IMR-90 (cell line): Measurements from ENCODE around the gene STX1B. TPM values are rescaled to one million over a fixed set of nuclear protein-coding genes. Genes with fewer than 3 reads are reported as not detected.

ENCODE experiments used
- ATAC-seq: fragments of 200-7000 bp; cut with Tn5 transposase; 2 replicates; pipeline ENCODE4 v1.9.1; 2020; ENCODE audit warnings: low read depth, mild to moderate bottlenecking, moderate library complexity
- BruUV-seq: library from RNA; stranded (reverse); fragments of 400-500 nt; replicated peaks from 2 replicates; lab custom pipeline; 2021; lab: Mats Ljungman, UMichigan
- CTCF ChIA-PET: fragments of 300-600 bp; formaldehyde crosslinking; extraction: SDS; loops from one replicate; lab custom pipeline; 2021; ENCODE audit warnings: antibody characterized with exemption; lab: Yijun Ruan, JAX
- POLR2A ChIA-PET: fragments of 300-600 bp; sonication (Branson Sonifier 250); formaldehyde crosslinking; loops from one replicate; lab custom pipeline; 2022; ENCODE audit warnings: antibody characterized with exemption; ENCODE audit not compliant: unreplicated experiment; lab: Charles Lee
- DNase-seq: peaks from one replicate; pipeline ENCODE4 v3.0.0; 2013
- H2AFZ ChIP-seq: replicated peaks from 2 replicates; pipeline ENCODE3; 2013; ENCODE audit warnings: low read length, mild to moderate bottlenecking; ENCODE audit not compliant: poor library complexity
- H2AK5ac ChIP-seq: 2 replicates; pipeline ENCODE4 v1.6.1; 2013; ENCODE audit warnings: low read depth, low read length, inconsistent platforms
- H2AK9ac ChIP-seq: replicated peaks from 2 replicates; pipeline ENCODE3; 2013; ENCODE audit warnings: mild to moderate bottlenecking, low read depth, low read length, moderate library complexity; ENCODE audit not compliant: poor library complexity
- H2BK120ac ChIP-seq: 2 replicates; pipeline ENCODE4 v1.6.1; 2013; ENCODE audit warnings: low read depth, low read length, inconsistent platforms
- H2BK15ac ChIP-seq: 3 replicates; pipeline ENCODE4 v1.6.1; 2013; ENCODE audit warnings: low read depth, low read length, inconsistent platforms
- H2BK20ac ChIP-seq: 2 replicates; pipeline ENCODE4 v1.6.1; 2013; ENCODE audit warnings: low read depth, mild to moderate bottlenecking, inconsistent platforms, low read length, moderate library complexity
- H2BK5ac ChIP-seq: 2 replicates; pipeline ENCODE4 v1.6.1; 2013; ENCODE audit warnings: mild to moderate bottlenecking, low read depth, low read length, inconsistent platforms; ENCODE audit not compliant: poor library complexity, severe bottlenecking
- H3K14ac ChIP-seq: replicated peaks from 2 replicates; pipeline ENCODE4 v1.6.1; 2013; ENCODE audit warnings: low read depth, low read length, inconsistent platforms
- H3K18ac ChIP-seq: 2 replicates; pipeline ENCODE4 v1.6.1; 2013; ENCODE audit warnings: low read depth, low read length, control low read depth
- H3K23ac ChIP-seq: 2 replicates; pipeline ENCODE4 v1.6.1; 2013; ENCODE audit warnings: low read depth, low read length, inconsistent platforms
- H3K27ac ChIP-seq: 2 replicates; pipeline ENCODE4 v1.5.1; 2013; ENCODE audit warnings: mild to moderate bottlenecking, control low read depth, low read length; ENCODE audit not compliant: insufficient read depth
- H3K27me3 ChIP-seq: 2 replicates; pipeline ENCODE4 v1.6.1; 2013; ENCODE audit warnings: low read length; ENCODE audit not compliant: control insufficient read depth, insufficient read depth
- H3K36me3 ChIP-seq: 2 replicates; pipeline ENCODE4 v1.6.1; 2013; ENCODE audit warnings: low read length, mixed read lengths; ENCODE audit not compliant: control insufficient read depth, insufficient read depth
- H3K4ac ChIP-seq: 2 replicates; pipeline ENCODE4 v1.6.1; 2013; ENCODE audit warnings: low read depth, low read length, inconsistent platforms
- H3K4me1 ChIP-seq: 2 replicates; pipeline ENCODE4 v1.6.1; 2013; ENCODE audit warnings: low read length, mixed read lengths; ENCODE audit not compliant: control insufficient read depth, insufficient read depth
- H3K4me2 ChIP-seq: 2 replicates; pipeline ENCODE4 v1.6.1; 2013; ENCODE audit warnings: low read depth, mild to moderate bottlenecking, control low read depth, low read length, moderate library complexity
- H3K4me3 ChIP-seq: 2 replicates; pipeline ENCODE4 v1.5.1; 2013; ENCODE audit warnings: low read depth, mild to moderate bottlenecking, control low read depth, low read length, moderate library complexity; ENCODE audit not compliant: insufficient read depth
- H3K56ac ChIP-seq: 2 replicates; pipeline ENCODE4 v1.6.1; 2013; ENCODE audit warnings: low read length, inconsistent platforms; ENCODE audit not compliant: insufficient read depth; ENCODE audit errors: extremely low read depth
- H3K79me1 ChIP-seq, 2 experiments: 2 replicates each; pipeline ENCODE4 v1.6.1; 2013; ENCODE audit warnings: low read length in 2 of 2, inconsistent platforms in 1 of 2, low read depth in 1 of 2
- H3K9ac ChIP-seq: 2 replicates; pipeline ENCODE4 v1.6.1; 2013; ENCODE audit warnings: low read depth, low read length, control low read depth
- H3K9me1 ChIP-seq: 2 replicates; pipeline ENCODE4 v1.6.1; 2013; ENCODE audit warnings: low read length, inconsistent platforms; ENCODE audit not compliant: insufficient read depth
- H3K9me3 ChIP-seq: 2 replicates; pipeline ENCODE4 v1.6.1; 2013; ENCODE audit warnings: low read length; ENCODE audit not compliant: control insufficient read depth, insufficient read depth
- H4K20me1 ChIP-seq: 2 replicates; pipeline ENCODE4 v1.6.1; 2013; ENCODE audit warnings: low read length, inconsistent platforms; ENCODE audit not compliant: insufficient read depth
- H4K5ac ChIP-seq: 2 replicates; pipeline ENCODE4 v1.6.1; 2013; ENCODE audit warnings: mild to moderate bottlenecking, low read depth, low read length, control low read depth
- H4K8ac ChIP-seq, 2 experiments: 2 replicates each; pipeline ENCODE4 v1.6.1; 2013; ENCODE audit warnings: low read depth in 2 of 2, low read length in 2 of 2, control low read depth in 1 of 2, inconsistent platforms in 1 of 2
- H4K91ac ChIP-seq: 2 replicates; pipeline ENCODE4 v1.6.1; 2013; ENCODE audit warnings: low read depth, low read length, inconsistent platforms; ENCODE audit not compliant: insufficient read depth
- BHLHE40 ChIP-seq: fragments of 150-350 bp; IDR thresholded peaks from 2 replicates; pipeline ENCODE4 v1.6.1; 2016; ENCODE audit warnings: mild to moderate bottlenecking, low read depth, low read length
- CEBPB ChIP-seq: IDR thresholded peaks from 2 replicates; pipeline ENCODE4 v1.6.1; 2012; ENCODE audit warnings: low read depth, low read length, improper control_type of control experiment
- CHD1 ChIP-seq: IDR thresholded peaks from 2 replicates; pipeline ENCODE4 v1.6.1; 2012; ENCODE audit warnings: low read depth, low read length, improper control_type of control experiment
- ELK1 ChIP-seq: fragments of 150-350 bp; IDR thresholded peaks from 2 replicates; pipeline ENCODE4 v1.6.1; 2016; ENCODE audit warnings: low read depth, mild to moderate bottlenecking, low read length, moderate library complexity, borderline replicate concordance
- FOS ChIP-seq: fragments of 150-350 bp; IDR thresholded peaks from 2 replicates; pipeline ENCODE4 v1.6.1; 2016; ENCODE audit warnings: low read depth, low read length
- MAFK ChIP-seq: IDR thresholded peaks from 2 replicates; pipeline ENCODE4 v1.6.1; 2012; ENCODE audit warnings: low read depth, low read length, improper control_type of control experiment
- MAZ ChIP-seq: IDR thresholded peaks from 2 replicates; pipeline ENCODE4 v1.6.1; 2012; ENCODE audit warnings: low read depth, mild to moderate bottlenecking, low read length, improper control_type of control experiment, moderate library complexity, borderline replicate concordance
- MXI1 ChIP-seq: IDR thresholded peaks from 2 replicates; pipeline ENCODE4 v1.6.1; 2012; ENCODE audit warnings: low read depth, mild to moderate bottlenecking, low read length, moderate library complexity, borderline replicate concordance
- NFE2L2 ChIP-seq: fragments of 150-350 bp; IDR thresholded peaks from 2 replicates; pipeline ENCODE4 v1.6.1; 2016; ENCODE audit warnings: low read depth, mild to moderate bottlenecking, low read length
- POLR2A ChIP-seq: IDR thresholded peaks from 2 replicates; pipeline ENCODE4 v1.6.1; 2012; ENCODE audit warnings: mild to moderate bottlenecking, low read depth, low read length
- RAD21 ChIP-seq: IDR thresholded peaks from 2 replicates; pipeline ENCODE4 v1.6.1; 2012; ENCODE audit warnings: low read length, improper control_type of control experiment
- RCOR1 ChIP-seq: IDR thresholded peaks from 2 replicates; pipeline ENCODE4 v1.6.1; 2012; ENCODE audit warnings: mild to moderate bottlenecking, low read length, improper control_type of control experiment; ENCODE audit not compliant: insufficient replicate concordance
- RFX5 ChIP-seq: IDR thresholded peaks from 2 replicates; pipeline ENCODE4 v1.8.0; 2012; ENCODE audit warnings: low read depth, mild to moderate bottlenecking, low read length, moderate library complexity
- SMC3 ChIP-seq: fragments of 150-350 bp; IDR thresholded peaks from 2 replicates; pipeline ENCODE4 v1.6.1; 2016; ENCODE audit warnings: low read depth, mild to moderate bottlenecking, antibody characterized with exemption, low read length, moderate library complexity
- WGBS, 2 experiments: methylation state at CpG; one replicate each; pipeline versions ENCODE4 v1.1.5 to v1.1.7; 2013; ENCODE audit warnings: missing lambda C conversion rate in 2 of 2; ENCODE audit not compliant: insufficient read length in 1 of 2; ENCODE audit errors: extremely low coverage in 2 of 2; 5-methylcytosine and 5-hydroxymethylcytosine counted together
- dilution Hi-C: fragments of 300-500 bp; cut with HindIII; formaldehyde crosslinking; loops from one replicate; pipeline ENCODE4 v1.14.3; 2018; ENCODE audit warnings: low sequenced_read_pairs; ENCODE audit not compliant: unreplicated experiment
- in situ Hi-C: fragments of 300-500 bp; cut with MboI; formaldehyde crosslinking; loops from 3 replicates; pipeline ENCODE4 v1.14.3; 2019; ENCODE audit warnings: low sequenced_read_pairs, inconsistent platforms, mixed read lengths
- intact Hi-C: fragments of 100-400 bp; cut with micrococcal nuclease; formaldehyde crosslinking; loops from 2 replicates; pipeline ENCODE4 v1.10.0; 2022
- polyA plus RNA-seq, 3 experiments: library from polyadenylated mRNA; depleted of rRNA; stranded (reverse); fragments of >200 nt; gene quantifications; 2 replicates each; pipeline ENCODE4 v1.2.3, GENCODE V29; 2012; ENCODE audit warnings: low replicate concordance in 1 of 3
- total RNA-seq: library from RNA; depleted of rRNA; stranded (reverse); fragments of >200 nt; gene quantifications from 2 replicates; pipeline ENCODE4 v1.2.3, GENCODE V29; 2012
- TF ChIP-seq, protein P1 (sequence below): conservative IDR thresholded peaks from 2 replicates; pipeline ENCODE4 v1.5.1; 2012; ENCODE audit warnings: mild to moderate bottlenecking, low read depth, low read length, improper control_type of control experiment
- TF ChIP-seq, protein P2 (sequence below): fragments of 150-350 bp; IDR thresholded peaks from 2 replicates; pipeline ENCODE4 v1.6.1; 2017; ENCODE audit warnings: mild to moderate bottlenecking, antibody characterized with exemption, low read length, low read depth

The STX1B gene
- total and polyA plus RNA-seq, 2 of the 4 experiments (the other 2 are of a cell fraction), result 3.9 to 14.9 TPM

DNA sequence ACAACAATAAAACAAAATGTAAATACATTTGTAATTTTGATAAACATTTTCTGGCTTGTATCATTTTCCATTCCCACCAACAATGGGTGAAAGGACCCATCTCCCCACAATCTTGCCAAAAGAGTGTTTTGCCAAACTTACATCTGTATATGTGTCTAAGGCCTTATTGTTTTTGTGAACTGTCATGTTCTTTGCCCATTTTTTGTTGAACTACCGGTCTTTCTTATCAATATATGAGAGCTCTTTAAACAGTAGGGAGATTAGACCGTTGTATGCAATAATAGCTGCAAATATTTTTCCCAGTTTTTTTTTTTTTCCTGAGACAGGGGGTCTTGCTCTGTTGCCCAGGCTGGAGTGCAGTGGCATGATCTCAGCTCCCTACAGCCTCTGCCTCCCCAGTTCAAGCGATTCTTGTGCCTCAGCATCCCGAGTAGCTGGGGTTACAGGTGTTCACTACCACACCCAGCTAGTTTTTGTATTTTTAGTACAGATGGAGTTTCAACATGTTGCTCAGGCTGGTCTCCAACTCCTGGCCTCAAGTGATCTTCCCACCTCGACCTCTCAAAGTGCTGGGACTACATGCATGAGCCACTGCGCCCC lies 13.3 kb upstream of the STX1B start:
- no peak overlapping the region for H2AK9ac ChIP-seq
- no peak overlapping the region for H4K91ac ChIP-seq
- no peaks in the 10 kb centered on the region for H3K9me1 ChIP-seq
- ATAC-seq (no peak), DNase-seq (no peak)
- no peak overlapping the region for H3K4ac ChIP-seq
- no peak overlapping the region for H3K14ac ChIP-seq
- H2BK15ac ChIP-seq, result no peak overlapping the region
- no peak overlapping the region for H2BK5ac ChIP-seq
- no peak overlapping the region for H2BK20ac ChIP-seq
- CTCF ChIA-PET, result interaction anchor here (0.6 kb wide), 1 partner anchor 209 kb away, joined by 4 read pairs; no protein-coding TSS in a partner anchor
- no peaks in the 10 kb centered on the region for H4K20me1 ChIP-seq
- no peak overlapping the region for H3K56ac ChIP-seq
- H2AK5ac ChIP-seq, result no peak overlapping the region
- no TSS peak for BruUV-seq
- no peak overlapping the region for H2BK120ac ChIP-seq
- no peak overlapping the region for H4K5ac ChIP-seq
- no peak overlapping the region for H3K4me3 ChIP-seq
- no peak overlapping the region for H3K18ac ChIP-seq
- dilution Hi-C loops (no loop called here), intact Hi-C loops (no loop called here), in situ Hi-C loops (no loop called here)
- no peaks in the 10 kb centered on the region for H3K9me3 ChIP-seq
- no peak overlapping the region for H3K4me2 ChIP-seq
- no peaks in the 10 kb centered on the region for H3K36me3 ChIP-seq
- POLR2A ChIA-PET, result no interaction called here
- H3K4me1 ChIP-seq, result no peaks in the 10 kb centered on the region
- no peak overlapping the region for H3K27ac ChIP-seq
- H3K9ac ChIP-seq, result no peak overlapping the region
- no peaks in the 10 kb centered on the region for H3K79me1 ChIP-seq
- no CpG with 5 or more reads among the region's 6 CpGs for WGBS, 2 experiments
- TF ChIP-seq, protein P1, sequence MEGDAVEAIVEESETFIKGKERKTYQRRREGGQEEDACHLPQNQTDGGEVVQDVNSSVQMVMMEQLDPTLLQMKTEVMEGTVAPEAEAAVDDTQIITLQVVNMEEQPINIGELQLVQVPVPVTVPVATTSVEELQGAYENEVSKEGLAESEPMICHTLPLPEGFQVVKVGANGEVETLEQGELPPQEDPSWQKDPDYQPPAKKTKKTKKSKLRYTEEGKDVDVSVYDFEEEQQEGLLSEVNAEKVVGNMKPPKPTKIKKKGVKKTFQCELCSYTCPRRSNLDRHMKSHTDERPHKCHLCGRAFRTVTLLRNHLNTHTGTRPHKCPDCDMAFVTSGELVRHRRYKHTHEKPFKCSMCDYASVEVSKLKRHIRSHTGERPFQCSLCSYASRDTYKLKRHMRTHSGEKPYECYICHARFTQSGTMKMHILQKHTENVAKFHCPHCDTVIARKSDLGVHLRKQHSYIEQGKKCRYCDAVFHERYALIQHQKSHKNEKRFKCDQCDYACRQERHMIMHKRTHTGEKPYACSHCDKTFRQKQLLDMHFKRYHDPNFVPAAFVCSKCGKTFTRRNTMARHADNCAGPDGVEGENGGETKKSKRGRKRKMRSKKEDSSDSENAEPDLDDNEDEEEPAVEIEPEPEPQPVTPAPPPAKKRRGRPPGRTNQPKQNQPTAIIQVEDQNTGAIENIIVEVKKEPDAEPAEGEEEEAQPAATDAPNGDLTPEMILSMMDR, result no peak
- no peak for TF ChIP-seq SMC3
- no peak for TF ChIP-seq MAFK
- no peak for TF ChIP-seq BHLHE40
- TF ChIP-seq CEBPB, result no peak
- TF ChIP-seq MAZ, result no peak
- TF ChIP-seq RCOR1, result no peak
- TF ChIP-seq NFE2L2, result no peak
- TF ChIP-seq FOS, result no peak
- no peak for TF ChIP-seq ELK1
- no peak for TF ChIP-seq RFX5
- no peak for TF ChIP-seq RAD21
- no peak for TF ChIP-seq POLR2A
- TF ChIP-seq, protein P2, sequence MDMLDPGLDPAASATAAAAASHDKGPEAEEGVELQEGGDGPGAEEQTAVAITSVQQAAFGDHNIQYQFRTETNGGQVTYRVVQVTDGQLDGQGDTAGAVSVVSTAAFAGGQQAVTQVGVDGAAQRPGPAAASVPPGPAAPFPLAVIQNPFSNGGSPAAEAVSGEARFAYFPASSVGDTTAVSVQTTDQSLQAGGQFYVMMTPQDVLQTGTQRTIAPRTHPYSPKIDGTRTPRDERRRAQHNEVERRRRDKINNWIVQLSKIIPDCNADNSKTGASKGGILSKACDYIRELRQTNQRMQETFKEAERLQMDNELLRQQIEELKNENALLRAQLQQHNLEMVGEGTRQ, result no peak
- no peak for TF ChIP-seq CHD1
- TF ChIP-seq MXI1, result no peak
- H4K8ac ChIP-seq, result no peak overlapping the region
- H2AFZ ChIP-seq, result no peak overlapping the region
- no peaks in the 10 kb centered on the region for H3K27me3 ChIP-seq
- no peak overlapping the region for H3K23ac ChIP-seq
